ENCODE measurements around the gene TSPAN9.

DNA sequence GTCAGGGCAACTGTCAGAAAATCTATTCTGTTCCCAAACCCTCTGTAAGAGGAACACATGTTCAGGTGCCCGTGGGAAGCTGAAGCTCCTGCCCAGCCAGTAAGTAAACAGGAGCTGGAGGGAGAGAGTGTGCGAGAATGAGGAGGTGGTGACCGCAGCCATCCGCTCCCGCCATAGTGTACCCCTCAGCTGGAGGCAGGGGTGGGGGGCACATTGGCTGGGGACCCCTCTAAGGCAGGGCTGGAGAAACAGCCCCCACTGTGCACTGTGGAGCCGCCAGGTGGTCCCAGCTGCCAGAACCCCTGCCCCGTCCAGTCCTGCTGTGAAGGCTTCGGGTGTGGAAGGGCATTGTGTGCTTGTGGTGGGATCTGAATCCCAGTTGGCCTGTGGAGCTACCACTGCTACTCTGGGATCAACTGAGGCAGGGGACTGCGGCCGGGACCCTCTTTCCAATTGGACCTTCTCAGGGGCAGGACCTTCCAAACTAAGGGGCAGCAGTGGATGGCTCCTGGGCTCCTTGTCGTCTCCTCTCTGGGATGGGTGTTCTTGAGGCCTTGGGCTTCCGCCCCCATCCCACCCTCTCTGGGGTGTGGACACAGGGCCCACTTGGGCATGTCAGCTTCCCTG lies 59.6 kb downstream of the TSPAN9 start:
- TF ChIP-seq, protein P1, sequence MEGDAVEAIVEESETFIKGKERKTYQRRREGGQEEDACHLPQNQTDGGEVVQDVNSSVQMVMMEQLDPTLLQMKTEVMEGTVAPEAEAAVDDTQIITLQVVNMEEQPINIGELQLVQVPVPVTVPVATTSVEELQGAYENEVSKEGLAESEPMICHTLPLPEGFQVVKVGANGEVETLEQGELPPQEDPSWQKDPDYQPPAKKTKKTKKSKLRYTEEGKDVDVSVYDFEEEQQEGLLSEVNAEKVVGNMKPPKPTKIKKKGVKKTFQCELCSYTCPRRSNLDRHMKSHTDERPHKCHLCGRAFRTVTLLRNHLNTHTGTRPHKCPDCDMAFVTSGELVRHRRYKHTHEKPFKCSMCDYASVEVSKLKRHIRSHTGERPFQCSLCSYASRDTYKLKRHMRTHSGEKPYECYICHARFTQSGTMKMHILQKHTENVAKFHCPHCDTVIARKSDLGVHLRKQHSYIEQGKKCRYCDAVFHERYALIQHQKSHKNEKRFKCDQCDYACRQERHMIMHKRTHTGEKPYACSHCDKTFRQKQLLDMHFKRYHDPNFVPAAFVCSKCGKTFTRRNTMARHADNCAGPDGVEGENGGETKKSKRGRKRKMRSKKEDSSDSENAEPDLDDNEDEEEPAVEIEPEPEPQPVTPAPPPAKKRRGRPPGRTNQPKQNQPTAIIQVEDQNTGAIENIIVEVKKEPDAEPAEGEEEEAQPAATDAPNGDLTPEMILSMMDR (IDR thresholded peaks at IDR 0.05): no peak
- TF ChIP-seq POLR2AphosphoS5 (IDR thresholded peaks at IDR 0.05) (no peak), POLR2A (IDR thresholded peaks at IDR 0.05) (no peak)
